Stimulated activated naive CD4-positive, alpha-beta T cell treated with Interleukin-2 at 50 U/mL for 16 hours (primary cell): Measurements from ENCODE around the gene HS6ST3.

ENCODE experiments used
- DNase-seq: peaks from one replicate; lab custom pipeline; 2025; lab: John Stamatoyannopoulos, UW

HS6ST3 gene

GRCh38 chr13:96542986-96543385, 453.1 kb downstream of the HS6ST3 start:
- DNase-seq = no peak

DNA sequence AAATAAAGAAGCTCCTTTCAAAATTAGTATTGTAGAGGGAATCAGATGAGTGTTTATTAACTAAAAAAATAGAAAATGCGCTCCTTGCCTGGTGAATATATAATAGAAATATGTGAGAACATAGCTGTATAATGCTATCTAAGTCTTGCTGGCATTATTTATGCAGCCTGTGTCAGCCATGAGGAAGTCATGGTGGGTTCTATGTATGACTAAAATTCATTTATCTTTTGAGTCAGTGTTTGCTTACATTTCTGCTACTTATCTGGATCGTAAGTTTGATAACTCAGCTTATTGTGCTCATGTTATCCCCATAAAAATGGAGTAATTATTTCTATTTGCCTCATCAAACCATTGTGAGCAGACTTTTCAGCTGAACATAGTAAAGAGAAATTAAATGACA, 455.1 kb downstream of the HS6ST3 start:
- DNase-seq = no peak

GRCh38 chr13:96546463-96546862, 456.6 kb downstream of the HS6ST3 start:
- DNase-seq = no peak

DNA sequence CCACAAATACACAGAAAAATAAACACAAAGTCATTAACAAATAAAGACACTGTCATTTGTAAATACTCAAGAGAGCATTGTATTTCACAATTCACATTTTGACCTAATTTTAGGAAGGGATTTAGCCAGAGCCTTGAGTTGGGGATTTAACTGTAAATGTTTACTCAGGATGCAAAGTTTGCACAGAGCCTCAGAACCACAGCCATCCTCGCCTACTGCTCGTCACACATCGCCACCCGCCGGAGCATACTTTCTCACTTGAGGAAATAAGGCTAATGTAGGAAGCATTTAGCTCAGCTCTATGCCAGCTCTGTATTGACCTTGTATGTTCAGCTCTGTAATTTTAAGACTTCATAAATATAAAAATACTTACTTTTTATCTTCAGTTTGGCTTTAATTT, 461.6 kb downstream of the HS6ST3 start:
- no peak for DNase-seq

GRCh38 chr13:96552559-96552958, 462.7 kb downstream of the HS6ST3 start:
- DNase-seq = no peak

DNA sequence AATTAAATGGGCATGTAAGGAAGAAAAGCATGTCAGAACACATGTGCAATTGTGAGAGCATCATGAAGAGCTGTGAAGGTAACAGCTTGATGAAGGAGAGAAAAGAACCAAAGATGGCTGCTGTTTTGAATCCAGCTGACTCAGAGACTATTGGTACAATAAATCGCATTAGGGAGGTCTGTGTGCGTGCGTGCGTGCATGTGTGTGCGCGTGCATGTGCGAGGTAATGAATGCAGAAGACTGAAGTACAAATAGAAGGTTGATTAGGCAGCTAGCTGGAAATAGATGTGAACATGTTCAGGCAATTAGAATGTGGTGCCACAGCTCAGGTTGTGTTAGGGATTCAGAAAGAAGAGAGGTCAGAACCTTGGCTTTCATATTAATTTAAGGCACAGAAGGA, 463.9 kb downstream of the HS6ST3 start:
- no peak for DNase-seq

GRCh38 chr13:96573563-96573962, 483.7 kb downstream of the HS6ST3 start:
- no peak for DNase-seq

GRCh38 chr13:96575423-96576320, 485.8 kb downstream of the HS6ST3 start:
- DNase-seq = no peak

DNA sequence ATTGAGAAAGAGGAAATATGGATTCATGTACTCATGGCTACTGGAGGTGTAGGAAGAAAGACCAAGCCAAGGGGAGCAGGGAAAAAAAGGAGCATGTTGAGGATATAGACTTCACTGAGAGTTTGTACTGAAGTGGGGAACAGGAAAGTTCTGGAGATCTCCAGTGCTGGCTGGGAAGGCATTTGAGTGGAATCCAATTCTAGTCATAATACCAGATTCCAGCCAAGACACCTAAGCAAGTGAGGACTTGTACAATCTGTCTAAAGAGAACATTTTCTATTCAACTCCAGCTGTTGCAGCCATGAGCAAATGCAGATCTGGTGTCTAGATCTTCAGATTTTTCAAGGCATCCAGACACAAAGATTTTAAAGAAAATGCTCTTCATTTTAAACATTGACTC, 491.8 kb downstream of the HS6ST3 start:
- no peak for DNase-seq

GRCh38 chr13:96615252-96615651, 525.3 kb downstream of the HS6ST3 start:
- DNase-seq = no peak

DNA sequence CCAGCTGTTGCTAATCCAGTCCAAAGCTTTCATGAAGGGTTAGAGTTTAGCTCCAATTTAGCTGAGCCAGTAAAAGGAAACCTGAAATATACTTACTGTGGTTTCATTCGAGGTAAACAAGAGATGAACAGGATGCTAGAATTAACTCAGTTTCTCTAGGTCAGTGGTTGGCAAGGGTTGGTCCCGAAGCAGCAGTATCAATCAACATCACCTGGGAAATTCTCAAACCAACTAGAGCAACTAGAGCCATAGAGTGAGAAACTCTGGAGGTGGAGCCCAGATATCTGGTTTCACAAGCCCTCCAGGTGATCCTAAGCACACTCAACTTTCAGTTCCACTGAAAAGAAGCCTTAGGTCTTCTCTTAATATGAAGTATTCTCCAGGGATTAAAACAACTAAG, 527.6 kb downstream of the HS6ST3 start:
- no peak for DNase-seq

DNA sequence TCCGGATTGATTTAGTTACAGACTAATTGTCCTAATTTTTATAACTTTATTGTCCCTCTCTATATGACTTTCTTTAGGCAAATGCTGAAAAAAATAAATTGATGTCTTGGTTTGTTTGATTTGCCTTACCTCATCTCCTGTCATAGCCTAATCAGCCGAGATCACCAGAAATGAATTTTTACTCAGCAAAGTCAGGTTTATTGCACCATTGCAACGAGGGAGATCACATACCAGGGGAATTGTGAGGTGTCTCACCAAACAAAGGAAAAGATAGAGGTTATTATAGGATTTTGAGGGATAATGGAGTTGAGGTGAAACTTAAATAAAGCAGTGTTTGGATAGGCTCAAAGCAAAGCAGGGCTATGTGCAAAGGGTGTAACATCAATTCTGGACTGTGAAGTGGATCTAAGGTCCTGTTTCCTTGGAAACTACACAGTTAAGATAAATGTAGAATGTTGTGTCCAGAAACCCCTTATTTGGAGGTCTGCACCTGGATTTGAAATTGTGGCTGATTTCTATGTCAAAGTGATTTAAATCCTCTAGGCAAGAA, 531.8 kb downstream of the HS6ST3 start:
- no peak for DNase-seq

DNA sequence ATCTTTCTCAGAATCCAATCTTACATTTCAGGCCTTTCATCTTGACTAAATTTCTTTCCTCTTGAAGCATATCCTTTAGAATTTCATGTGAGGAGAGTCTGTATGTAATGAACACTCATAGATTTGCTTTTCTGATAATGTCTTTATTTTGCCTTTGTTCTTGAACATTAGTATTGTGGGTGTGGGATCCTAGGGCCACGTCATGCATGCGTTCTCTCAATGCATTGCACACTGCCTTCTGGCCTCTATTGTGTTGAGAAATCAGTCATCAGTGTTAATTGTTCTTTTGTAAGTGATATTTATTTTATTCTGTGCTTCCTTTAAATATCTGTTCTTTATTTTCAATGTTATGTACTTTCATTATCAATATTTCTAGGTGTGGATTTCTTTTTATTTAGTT, 539.4 kb downstream of the HS6ST3 start:
- no peak for DNase-seq

GRCh38 chr13:96632536-96633320, 542.8 kb downstream of the HS6ST3 start:
- no peak for DNase-seq

- DNase-seq = no peak
Measured at GRCh38 chr13:96636001-96636709, 546.2 kb downstream of the HS6ST3 start.

DNA sequence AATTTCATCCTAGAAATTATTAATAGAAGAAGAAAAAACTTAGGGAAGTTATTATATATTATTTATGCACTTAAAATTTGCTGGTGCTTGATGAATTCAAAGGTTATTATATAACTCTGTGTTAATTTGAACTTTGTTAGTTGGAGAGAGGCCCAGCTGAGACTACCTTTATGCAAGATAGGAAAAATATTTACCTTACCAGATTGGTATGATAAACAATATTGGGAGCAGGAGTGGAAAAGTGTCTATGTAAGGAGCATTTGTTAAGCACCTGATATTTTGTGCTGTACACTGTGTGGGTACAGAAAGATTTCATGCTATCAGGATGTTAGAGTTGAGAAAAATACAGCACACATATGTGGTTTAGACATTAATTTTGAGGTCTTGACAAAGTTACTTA, 547.1 kb downstream of the HS6ST3 start:
- DNase-seq = no peak

- no peak for DNase-seq
Measured at GRCh38 chr13:96646101-96646500, 556.2 kb downstream of the HS6ST3 start.

- no peak for DNase-seq
Measured at GRCh38 chr13:96646515-96647211, 556.8 kb downstream of the HS6ST3 start.

GRCh38 chr13:96650301-96650886, 560.5 kb downstream of the HS6ST3 start:
- no peak for DNase-seq

GRCh38 chr13:96651598-96651997, 561.7 kb downstream of the HS6ST3 start:
- no peak for DNase-seq

DNA sequence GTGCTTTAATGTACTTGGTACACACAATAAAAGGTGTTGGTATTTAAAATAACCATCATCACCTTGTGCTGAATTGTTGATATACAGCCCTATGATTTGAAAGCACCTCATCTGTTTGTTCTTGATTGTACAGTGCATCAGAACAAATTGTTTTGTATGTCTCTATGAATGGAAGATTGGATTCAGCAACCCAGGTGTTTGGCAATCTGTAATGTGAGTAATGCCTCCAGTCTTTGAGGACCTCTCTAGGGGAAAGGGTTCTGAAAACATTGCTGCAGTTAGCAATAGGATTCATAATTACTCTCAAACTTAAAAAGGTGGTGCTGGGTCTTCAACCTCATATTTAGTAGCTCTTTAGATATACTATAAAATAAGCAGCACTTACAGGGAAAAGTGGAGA, 562.6 kb downstream of the HS6ST3 start:
- no peak for DNase-seq
